Transverse colon (tissue), 4 donors: ENCODE data around the gene TSHZ3. TPM values are rescaled to one million over a fixed set of nuclear protein-coding genes. Genes with fewer than 3 reads are reported as not detected.

Experiments used
- DNase-seq: peaks from one replicate; pipeline ENCODE4 v3.0.0-alpha.2; 2019
- H3K27ac ChIP-seq, 4 donors: fragments of 200-600 bp; sonication (generic); 2 replicates each; pipeline ENCODE4 v1.5.1; 2016 to 2018; ENCODE audit warnings: inconsistent platforms in 4 of 4
- H3K27me3 ChIP-seq: fragments of 200-600 bp; sonication (generic); 2 replicates; pipeline ENCODE4 v1.5.1; 2017; ENCODE audit warnings: inconsistent platforms
- H3K36me3 ChIP-seq, 4 donors: fragments of 200-600 bp; sonication (generic); 2 replicates each; pipeline ENCODE4 v1.5.1; 2017 to 2019; ENCODE audit warnings: inconsistent platforms in 4 of 4
- H3K4me1 ChIP-seq, 4 donors: fragments of 200-600 bp; sonication (generic); 2 replicates each; pipeline ENCODE4 v1.5.1; 2017 to 2020; ENCODE audit warnings: inconsistent platforms in 4 of 4
- H3K4me3 ChIP-seq, 4 donors: fragments of 200-600 bp; sonication (generic); 1 replicate in 1 of 4; 2 replicates in 3 of 4; pipeline versions ENCODE4 v1.5.1 to v1.6.1; 2017 to 2019; ENCODE audit warnings: inconsistent platforms in 4 of 4
- H3K9me3 ChIP-seq, 2 donors: fragments of 200-600 bp; sonication (generic); 2 replicates each; pipeline ENCODE4 v1.5.1; 2017 to 2019; ENCODE audit warnings: inconsistent platforms in 2 of 2
- EP300 ChIP-seq: sonication (generic); formaldehyde crosslinking; IDR thresholded peaks from one replicate; pipeline ENCODE4 v1.6.1; 2017; ENCODE audit warnings: antibody characterized with exemption, low read depth
- POLR2A ChIP-seq: fragments of 450-650 bp; IDR thresholded peaks from one replicate; pipeline ENCODE4 v1.6.1; 2016; ENCODE audit warnings: antibody characterized with exemption, mild to moderate bottlenecking, moderate library complexity
- POLR2AphosphoS5 ChIP-seq, 3 donors: sonication (generic); formaldehyde crosslinking; IDR thresholded peaks; one replicate each; pipeline ENCODE4 v1.6.1; 2016; ENCODE audit warnings: antibody characterized with exemption in 3 of 3
- WGBS, 2 donors: methylation state at CpG; one replicate each; pipeline ENCODE4 v1.1.5; 2018; ENCODE audit warnings: low coverage in 1 of 2; 5-methylcytosine and 5-hydroxymethylcytosine counted together
- in situ Hi-C, 4 donors: fragments of 200-750 bp; cut with MboI; loops; one replicate each; pipeline versions ENCODE4 v1.15.0 to v1.15.1; 2017; ENCODE audit warnings: low sequenced_read_pairs in 3 of 4, low pct_ligation_motif_present in 1 of 4, low pct_unique_long_range_greater_than_20kb in 1 of 4
- intact Hi-C: fragments of 100-400 bp; cut with DNase I; formaldehyde crosslinking; loops from one replicate; pipeline ENCODE4 v1.15.1; 2023; ENCODE audit warnings: low total_unique reads
- total RNA-seq, 4 donors: library from RNA; depleted of rRNA; stranded (reverse); fragments of >200 nt; gene quantifications; one replicate each; pipeline ENCODE4 v1.1.0, GENCODE V29; 2016
- TF ChIP-seq, protein P1 (sequence below), 5 experiments: fragments of 200-600 bp in 3 of 5; fragments of 450-650 bp in 2 of 5; sonication (generic) in 3 of 5; IDR thresholded peaks; 1 replicate in 2 of 5; 2 replicates in 3 of 5; pipeline ENCODE4 v1.5.1; 2016 to 2017; ENCODE audit warnings: antibody characterized with exemption in 5 of 5, inconsistent platforms in 3 of 5, mild to moderate bottlenecking in 2 of 5, moderate library complexity in 1 of 5

The TSHZ3 gene
- total RNA-seq, 4 donors from 2014 or later: 3.0 to 6.4 (median 4.6) TPM

DNA sequence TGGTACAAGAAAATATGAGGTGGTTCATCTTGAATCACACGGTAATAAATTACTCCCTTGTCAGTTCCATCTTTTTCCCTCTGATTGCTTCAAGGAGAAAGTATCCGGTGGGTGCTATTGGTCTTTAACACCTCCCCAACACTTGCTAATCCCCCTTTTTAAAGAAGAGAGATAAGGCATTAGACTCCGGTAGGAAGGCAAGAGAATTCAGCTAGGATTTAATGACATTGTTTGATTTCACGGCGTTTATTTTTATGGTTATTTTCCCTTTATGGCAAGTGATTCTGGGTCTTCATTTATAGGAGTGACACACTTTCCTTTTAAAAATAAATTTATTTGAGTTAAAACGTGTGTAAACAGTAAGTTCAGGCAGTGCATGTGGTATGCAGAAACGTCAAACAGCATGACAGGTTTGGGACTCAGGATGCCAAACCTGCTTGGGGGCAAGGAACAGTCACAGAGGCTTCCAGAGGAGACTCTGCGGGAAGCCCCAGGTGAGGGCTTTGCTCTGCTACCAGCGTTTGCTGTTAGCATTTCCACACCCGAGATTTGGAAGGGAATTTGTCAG is 36.5 kb downstream of the TSHZ3 start:
- Histone ChIP-seq H3K27ac (no peak overlapping the region), H3K4me1 (peaks cover 5 to 40% (median 16%) of the 10 kb centered on the region in 4 donors), H3K36me3 (no peaks in the 10 kb centered on the region), H3K27me3 (no peaks in the 10 kb centered on the region), H3K9me3 (no peaks in the 10 kb centered on the region), H3K4me3 (no peak overlapping the region)
- WGBS, 2 donors: 37 to 48% methylated on average over 8 to 10 of the region's 10 CpGs
- no peak for DNase-seq
- TF ChIP-seq EP300 (no peak), POLR2AphosphoS5 (IDR thresholded peaks at IDR 0.05) (no peak), POLR2A (no peak)
- TF ChIP-seq, protein P1, sequence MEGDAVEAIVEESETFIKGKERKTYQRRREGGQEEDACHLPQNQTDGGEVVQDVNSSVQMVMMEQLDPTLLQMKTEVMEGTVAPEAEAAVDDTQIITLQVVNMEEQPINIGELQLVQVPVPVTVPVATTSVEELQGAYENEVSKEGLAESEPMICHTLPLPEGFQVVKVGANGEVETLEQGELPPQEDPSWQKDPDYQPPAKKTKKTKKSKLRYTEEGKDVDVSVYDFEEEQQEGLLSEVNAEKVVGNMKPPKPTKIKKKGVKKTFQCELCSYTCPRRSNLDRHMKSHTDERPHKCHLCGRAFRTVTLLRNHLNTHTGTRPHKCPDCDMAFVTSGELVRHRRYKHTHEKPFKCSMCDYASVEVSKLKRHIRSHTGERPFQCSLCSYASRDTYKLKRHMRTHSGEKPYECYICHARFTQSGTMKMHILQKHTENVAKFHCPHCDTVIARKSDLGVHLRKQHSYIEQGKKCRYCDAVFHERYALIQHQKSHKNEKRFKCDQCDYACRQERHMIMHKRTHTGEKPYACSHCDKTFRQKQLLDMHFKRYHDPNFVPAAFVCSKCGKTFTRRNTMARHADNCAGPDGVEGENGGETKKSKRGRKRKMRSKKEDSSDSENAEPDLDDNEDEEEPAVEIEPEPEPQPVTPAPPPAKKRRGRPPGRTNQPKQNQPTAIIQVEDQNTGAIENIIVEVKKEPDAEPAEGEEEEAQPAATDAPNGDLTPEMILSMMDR (IDR thresholded peaks at IDR 0.05): no peak
- in situ Hi-C loops: no loop called here
- intact Hi-C loops: no loop called here

DNA sequence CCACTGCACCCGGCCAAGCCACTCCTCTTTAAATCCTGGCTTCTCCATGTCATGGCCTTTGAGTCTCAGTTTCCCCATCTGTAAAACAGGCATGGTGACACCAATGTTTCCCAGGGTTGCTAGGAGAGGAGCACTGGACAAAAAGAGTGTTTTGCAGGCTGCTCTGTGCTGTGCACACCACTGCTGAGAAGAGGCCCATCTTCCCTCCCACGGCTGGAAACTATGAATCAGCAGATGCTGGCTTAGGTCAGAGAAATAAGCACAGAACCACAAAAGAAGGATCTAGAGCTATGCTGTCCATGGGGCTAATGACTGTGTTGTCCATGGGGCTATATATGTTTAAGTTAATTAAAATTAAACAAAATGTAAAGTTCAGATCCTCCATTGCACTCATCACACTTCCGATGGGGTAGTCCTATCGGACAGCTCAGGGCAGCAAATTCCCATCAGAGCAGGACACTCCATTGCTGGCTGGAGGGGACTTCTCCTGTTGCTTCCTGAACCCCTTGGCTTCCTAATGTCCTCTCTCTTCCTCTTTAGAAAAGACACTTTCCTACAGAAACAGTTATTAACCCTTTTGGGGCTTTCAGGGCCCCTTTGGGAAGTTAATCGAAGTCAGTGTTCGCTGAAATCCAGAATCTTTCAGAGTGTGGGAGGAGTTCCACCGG is 37.1 kb downstream of the TSHZ3 start:
- TF ChIP-seq, protein P1 (IDR thresholded peaks at IDR 0.05): no peak
- TF ChIP-seq POLR2A (no peak), POLR2AphosphoS5 (IDR thresholded peaks at IDR 0.05) (no peak)
- H3K4me1 ChIP-seq: peaks cover 1 to 34% (median 13%) of the 10 kb centered on the region in 4 donors
- WGBS, 2 donors: 62 to 78% methylated on average over 3 to 7 of the region's 7 CpGs
- no peak overlapping the region for H3K4me3 ChIP-seq
- H3K27ac ChIP-seq: no peak overlapping the region
- no peaks in the 10 kb centered on the region for H3K36me3 ChIP-seq
- in situ Hi-C loops: no loop called here
- intact Hi-C loops: no loop called here
- H3K27me3 ChIP-seq: no peaks in the 10 kb centered on the region
- H3K9me3 ChIP-seq: no peaks in the 10 kb centered on the region
- DNase-seq: no peak

DNA sequence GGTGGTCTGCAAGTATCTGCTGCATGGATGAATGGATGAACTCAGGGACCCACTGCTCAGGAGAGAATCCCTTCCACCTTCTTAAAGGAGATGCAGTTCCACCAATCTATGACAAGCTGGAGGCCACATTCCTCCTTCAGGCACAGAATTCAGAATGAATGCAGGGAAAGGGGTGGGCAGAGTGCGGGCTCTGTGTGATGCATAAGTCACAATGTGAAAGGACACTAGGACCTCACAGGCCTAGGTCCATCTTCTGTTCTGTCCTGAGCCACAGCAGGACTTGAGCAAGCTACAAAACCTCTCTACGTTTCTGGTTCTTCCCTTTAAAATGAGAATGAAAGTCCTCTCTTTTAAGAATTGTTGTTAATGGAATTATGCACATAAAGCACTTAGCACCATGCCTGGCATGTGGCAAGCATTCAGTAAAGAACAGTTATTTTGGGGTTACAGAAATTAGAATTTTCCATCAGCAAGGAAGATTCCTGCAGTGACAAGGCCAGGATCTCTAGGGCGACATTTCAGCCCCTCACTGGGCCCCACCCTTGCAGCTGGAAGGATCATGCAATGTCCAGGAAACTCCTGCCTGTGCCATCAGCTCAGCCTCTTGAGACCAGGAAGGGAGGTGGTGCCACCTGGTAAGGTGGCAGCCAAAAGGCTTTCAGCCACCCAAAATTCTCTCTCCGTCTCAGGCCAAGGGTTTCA is 38.7 kb downstream of the TSHZ3 start:
- intact Hi-C loops: no loop called here
- H3K4me1 ChIP-seq: peaks cover 0 to 23% (median 6%) of the 10 kb centered on the region in 4 donors
- H3K4me3 ChIP-seq: no peak overlapping the region
- no peak overlapping the region for H3K27ac ChIP-seq
- 75% methylated on average over 4 of the region's 4 CpGs; no CpG with 5 or more reads in 1 of the 2 donors for WGBS, 2 donors
- no peaks in the 10 kb centered on the region for H3K27me3 ChIP-seq
- no peaks in the 10 kb centered on the region for H3K9me3 ChIP-seq
- TF ChIP-seq EP300: no peak
- in situ Hi-C loops: no loop called here
- DNase-seq: no peak
- H3K36me3 ChIP-seq: no peaks in the 10 kb centered on the region

DNA sequence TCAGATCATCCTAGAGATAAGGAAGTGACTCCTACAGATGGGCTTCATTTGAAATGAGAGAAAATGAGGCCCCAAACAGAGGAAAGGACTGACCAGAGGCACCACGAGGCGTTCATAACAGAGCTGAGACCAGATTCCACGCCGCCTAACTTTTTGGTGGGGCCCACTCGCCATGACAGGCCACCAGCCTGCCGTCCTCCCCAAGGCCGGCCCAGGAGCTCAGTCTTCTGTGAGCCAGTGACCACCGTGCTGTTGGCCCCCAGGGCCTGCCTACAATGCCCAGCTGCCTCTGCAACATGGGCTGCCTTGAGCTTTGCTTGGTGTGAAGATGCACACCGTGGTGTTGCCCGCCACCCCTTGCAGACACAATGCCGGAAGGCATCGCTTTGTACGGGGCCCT is 40.5 kb downstream of the TSHZ3 start:
- intact Hi-C loops (no loop called here), in situ Hi-C loops (no loop called here)
- TF ChIP-seq POLR2AphosphoS5 (IDR thresholded peaks at IDR 0.05): no peak
- no peak overlapping the region for H3K4me3 ChIP-seq
- DNase-seq: no peak
- peaks cover 0 to 21% (median 4%) of the 10 kb centered on the region in 4 donors for H3K4me1 ChIP-seq
- H3K36me3 ChIP-seq: no peaks in the 10 kb centered on the region
- no peaks in the 10 kb centered on the region for H3K27me3 ChIP-seq
- no peaks in the 10 kb centered on the region for H3K9me3 ChIP-seq
- no peak overlapping the region for H3K27ac ChIP-seq
- WGBS, 2 donors: 60 to 90% methylated on average over 1 to 13 of the region's 13 CpGs

DNA sequence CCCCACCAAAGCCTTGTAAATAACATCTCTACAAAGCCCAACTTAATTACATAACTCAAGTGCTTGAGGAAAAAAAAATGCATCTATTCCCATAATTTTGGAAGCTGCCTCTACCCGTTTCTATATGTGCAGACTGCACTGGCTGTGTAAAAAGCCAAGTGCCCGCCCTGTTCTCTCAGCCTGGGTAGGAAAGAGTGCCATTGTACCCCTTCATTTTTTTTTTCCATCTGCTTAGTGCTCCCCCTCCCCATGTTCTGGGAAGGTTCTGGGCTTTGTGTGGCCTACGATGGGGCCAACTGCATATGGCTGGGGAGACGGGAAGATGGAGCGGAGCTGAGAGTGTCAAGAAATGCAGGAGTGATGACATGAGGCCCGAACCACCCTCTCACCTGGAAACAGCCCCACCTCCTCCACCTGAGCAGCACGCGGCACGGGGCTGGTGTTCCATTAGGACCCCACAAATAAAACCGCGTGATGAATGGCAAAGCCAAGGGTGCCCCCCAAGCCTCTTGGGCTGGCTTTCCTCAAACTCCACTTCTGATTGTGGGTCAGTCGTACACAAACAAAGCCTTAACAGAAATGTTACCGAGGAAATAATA is 42.1 kb downstream of the TSHZ3 start:
- no peak for TF ChIP-seq EP300
- TF ChIP-seq, protein P1 (IDR thresholded peaks at IDR 0.05): no peak
- no peak for TF ChIP-seq POLR2AphosphoS5 (IDR thresholded peaks at IDR 0.05)
- no peak for TF ChIP-seq POLR2A
- Histone ChIP-seq H3K4me3 (no peak overlapping the region), H3K27me3 (no peaks in the 10 kb centered on the region), H3K4me1 (peaks cover 0 to 14% (median 2%) of the 10 kb centered on the region in 4 donors), H3K9me3 (no peaks in the 10 kb centered on the region), H3K36me3 (no peaks in the 10 kb centered on the region), H3K27ac (no peak overlapping the region)
- 84 to 88% methylated on average over 9 to 13 of the region's 13 CpGs for WGBS, 2 donors
- intact Hi-C loops: no loop called here
- in situ Hi-C loops: no loop called here
- DNase-seq: no peak
